KMS-11 (cell line): ENCODE data around the gene GALNT17.

Source experiments
- H2AFZ ChIP-seq: fragments of 200-600 bp; sonication (generic); 2 replicates; pipeline ENCODE4 v1.6.1; 2016; ENCODE audit warnings: antibody characterized with exemption, mixed run types, low read depth
- H3K27ac ChIP-seq: fragments of 200-600 bp; sonication (generic); 2 replicates; pipeline ENCODE4 v1.6.1; 2016; ENCODE audit warnings: mild to moderate bottlenecking, mixed run types
- H3K27me3 ChIP-seq: fragments of 200-600 bp; sonication (generic); 2 replicates; pipeline ENCODE4 v1.6.1; 2017; ENCODE audit warnings: mild to moderate bottlenecking, low read depth, mixed run types, moderate library complexity; ENCODE audit not compliant: insufficient read depth
- H3K36me3 ChIP-seq: fragments of 200-600 bp; sonication (generic); 2 replicates; pipeline ENCODE4 v1.6.1; 2017; ENCODE audit warnings: mild to moderate bottlenecking, mixed run types; ENCODE audit not compliant: insufficient read depth
- H3K4me1 ChIP-seq: fragments of 200-600 bp; sonication (generic); 2 replicates; pipeline ENCODE4 v1.6.1; 2016; ENCODE audit warnings: mild to moderate bottlenecking, low read depth, mixed run types; ENCODE audit not compliant: poor library complexity, severe bottlenecking
- H3K4me2 ChIP-seq: fragments of 200-600 bp; sonication (generic); 2 replicates; pipeline ENCODE4 v1.7.0; 2016; ENCODE audit warnings: mild to moderate bottlenecking, mixed run types
- H3K4me3 ChIP-seq: fragments of 200-600 bp; sonication (generic); IDR thresholded peaks from 2 replicates; pipeline ENCODE4 v1.6.1; 2017; ENCODE audit warnings: low read depth, low read length, mixed read lengths; ENCODE audit not compliant: insufficient read depth
- H3K79me2 ChIP-seq: fragments of 200-600 bp; sonication (generic); 2 replicates; pipeline ENCODE4 v1.6.1; 2016; ENCODE audit warnings: low read depth, mixed run types; ENCODE audit not compliant: insufficient read depth
- H3K9ac ChIP-seq: fragments of 200-600 bp; sonication (generic); 2 replicates; pipeline ENCODE4 v1.6.1; 2016; ENCODE audit warnings: mild to moderate bottlenecking, mixed run types
- H4K20me1 ChIP-seq: fragments of 200-600 bp; sonication (generic); 2 replicates; pipeline ENCODE4 v1.6.1; 2016; ENCODE audit warnings: mild to moderate bottlenecking, mixed run types; ENCODE audit not compliant: insufficient read depth
- TF ChIP-seq, protein P1 (sequence below): fragments of 200-600 bp; sonication (generic); conservative IDR thresholded peaks from 2 replicates; pipeline ENCODE4 v1.6.1; 2017; ENCODE audit warnings: low read depth, mild to moderate bottlenecking, antibody characterized with exemption, low read length, moderate library complexity, mixed read lengths

The GALNT17 gene

DNA sequence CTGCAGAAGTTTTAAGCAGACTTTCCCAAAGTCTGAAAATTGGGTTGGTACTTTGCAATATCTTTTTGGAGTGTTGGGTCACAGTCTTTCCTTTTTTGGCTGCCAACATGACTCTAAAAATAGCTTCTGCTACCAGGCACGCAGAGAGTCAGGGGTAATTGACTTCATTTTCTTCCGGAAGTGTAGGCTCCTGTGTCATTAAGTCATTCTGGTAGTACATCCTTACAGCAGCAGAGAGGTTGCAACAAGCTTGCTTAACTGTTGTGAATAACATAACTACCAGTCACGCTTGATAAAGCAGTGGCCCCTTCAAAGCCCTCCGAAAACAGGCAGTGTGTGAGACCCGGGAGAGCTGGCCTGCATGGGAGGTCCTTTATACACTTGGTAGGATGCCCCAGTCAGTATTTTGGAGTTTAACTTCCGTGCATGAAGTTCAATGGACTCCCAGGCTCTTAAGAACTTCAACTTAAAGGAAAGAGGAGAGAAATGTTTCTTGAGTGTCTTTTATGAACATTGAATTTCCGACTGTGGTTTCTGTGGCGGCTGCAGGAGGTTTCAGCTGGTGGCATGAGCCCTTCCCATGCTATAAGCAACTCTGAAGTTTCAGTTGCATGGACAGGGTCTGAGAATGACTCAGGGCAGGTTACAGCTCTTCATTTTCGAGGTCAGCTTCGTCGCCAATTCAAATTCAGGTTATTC, 310.7 kb downstream of the GALNT17 start:
- H4K20me1 ChIP-seq = no peaks in the 10 kb centered on the region
- TF ChIP-seq, protein P1, sequence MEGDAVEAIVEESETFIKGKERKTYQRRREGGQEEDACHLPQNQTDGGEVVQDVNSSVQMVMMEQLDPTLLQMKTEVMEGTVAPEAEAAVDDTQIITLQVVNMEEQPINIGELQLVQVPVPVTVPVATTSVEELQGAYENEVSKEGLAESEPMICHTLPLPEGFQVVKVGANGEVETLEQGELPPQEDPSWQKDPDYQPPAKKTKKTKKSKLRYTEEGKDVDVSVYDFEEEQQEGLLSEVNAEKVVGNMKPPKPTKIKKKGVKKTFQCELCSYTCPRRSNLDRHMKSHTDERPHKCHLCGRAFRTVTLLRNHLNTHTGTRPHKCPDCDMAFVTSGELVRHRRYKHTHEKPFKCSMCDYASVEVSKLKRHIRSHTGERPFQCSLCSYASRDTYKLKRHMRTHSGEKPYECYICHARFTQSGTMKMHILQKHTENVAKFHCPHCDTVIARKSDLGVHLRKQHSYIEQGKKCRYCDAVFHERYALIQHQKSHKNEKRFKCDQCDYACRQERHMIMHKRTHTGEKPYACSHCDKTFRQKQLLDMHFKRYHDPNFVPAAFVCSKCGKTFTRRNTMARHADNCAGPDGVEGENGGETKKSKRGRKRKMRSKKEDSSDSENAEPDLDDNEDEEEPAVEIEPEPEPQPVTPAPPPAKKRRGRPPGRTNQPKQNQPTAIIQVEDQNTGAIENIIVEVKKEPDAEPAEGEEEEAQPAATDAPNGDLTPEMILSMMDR = no peak
- peak overlapping the region; percentile 18; the same call in 1 of the 2 replicates for H3K9ac ChIP-seq
- peak overlapping the region; percentile 44 for H2AFZ ChIP-seq
- peak overlapping the region; percentile 75 for H3K27ac ChIP-seq
- no peaks in the 10 kb centered on the region for H3K79me2 ChIP-seq
- peak overlapping the region; percentile 79 for H3K4me2 ChIP-seq
- peaks cover 27% of the 10 kb centered on the region for H3K4me1 ChIP-seq
- H3K36me3 ChIP-seq = no peaks in the 10 kb centered on the region
- no peaks in the 10 kb centered on the region for H3K27me3 ChIP-seq
- H3K4me3 ChIP-seq = no peak overlapping the region

- Histone ChIP-seq H3K9ac (peak overlapping the region; percentile 18; the same call in 1 of the 2 replicates), H3K4me2 (peak overlapping the region; percentile 79), H2AFZ (peak overlapping the region; percentile 44), H3K27ac (peak overlapping the region; percentile 75), H3K4me3 (no peak overlapping the region), H3K36me3 (no peaks in the 10 kb centered on the region), H4K20me1 (no peaks in the 10 kb centered on the region), H3K79me2 (no peaks in the 10 kb centered on the region), H3K4me1 (peaks cover 27% of the 10 kb centered on the region), H3K27me3 (no peaks in the 10 kb centered on the region)
- TF ChIP-seq, protein P1 = no peak
Measured at GRCh38 chr7:71443191-71443530, 311.2 kb downstream of the GALNT17 start.

GRCh38 chr7:71444130-71444529, 312.2 kb downstream of the GALNT17 start:
- Histone ChIP-seq H2AFZ (no peak overlapping the region), H3K27ac (no peak overlapping the region), H4K20me1 (no peaks in the 10 kb centered on the region), H3K27me3 (no peaks in the 10 kb centered on the region), H3K4me2 (no peak overlapping the region), H3K79me2 (no peaks in the 10 kb centered on the region), H3K36me3 (no peaks in the 10 kb centered on the region), H3K9ac (no peak overlapping the region), H3K4me1 (peaks cover 27% of the 10 kb centered on the region), H3K4me3 (no peak overlapping the region)
- TF ChIP-seq, protein P1 = no peak

GRCh38 chr7:71453630-71454029, 321.7 kb downstream of the GALNT17 start:
- Histone ChIP-seq H3K9ac (no peak overlapping the region), H3K36me3 (no peaks in the 10 kb centered on the region), H3K4me1 (peaks cover 4% of the 10 kb centered on the region), H3K79me2 (no peaks in the 10 kb centered on the region), H4K20me1 (no peaks in the 10 kb centered on the region), H3K27me3 (no peaks in the 10 kb centered on the region), H3K4me2 (no peak overlapping the region), H3K4me3 (no peak overlapping the region), H3K27ac (no peak overlapping the region), H2AFZ (no peak overlapping the region)
- TF ChIP-seq, protein P1 = no peak
